ENCODE measurements around the gene FAM209B. TPM values are rescaled to one million over a fixed set of nuclear protein-coding genes. Genes with fewer than 3 reads are reported as not detected.
"Not testable (repeated sequence)": the region's sequence is repeated elsewhere in the genome, so short reads cannot be mapped to it uniquely, and the experiment has no call there.

The FAM209B gene
- total RNA-seq, 1 donor from 2014 or later, result 1.2 TPM

GRCh38 chr20:56517641-56518040 is 15.4 kb upstream of the FAM209B start:
- Mint-ChIP-seq H3K27ac (no peak overlapping the region), H3K4me3 (no peak overlapping the region), H3K9me3 (peaks cover 17% of the 10 kb centered on the region), H3K27me3 (ENCODE audit: insufficient read depth) (no peaks in the 10 kb centered on the region), H3K4me1 (ENCODE audit: low read depth) (no peaks in the 10 kb centered on the region), H3K36me3 (ENCODE audit: low read depth) (peaks cover 49% of the 10 kb centered on the region)
- intact Hi-C loops (cut with micrococcal nuclease), result no loop called here
- DNase-seq (ENCODE audit: low spot score), result no peak

- intact Hi-C loops (cut with micrococcal nuclease), result no loop called here
Measured at GRCh38 chr20:56518126-56518525, 14.9 kb upstream of the FAM209B start.

GRCh38 chr20:56518721-56519398 is 14.2 kb upstream of the FAM209B start:
- intact Hi-C loops (cut with micrococcal nuclease), result no loop called here
- H3K4me1 Mint-ChIP-seq (ENCODE audit: low read depth), result peaks cover 7% of the 10 kb centered on the region
- H3K9me3 Mint-ChIP-seq, result peaks cover 17% of the 10 kb centered on the region
- H3K27me3 Mint-ChIP-seq (ENCODE audit: insufficient read depth), result no peaks in the 10 kb centered on the region
- H3K36me3 Mint-ChIP-seq (ENCODE audit: low read depth), result peaks cover 49% of the 10 kb centered on the region
- H3K27ac Mint-ChIP-seq, result no peak overlapping the region
- H3K4me3 Mint-ChIP-seq, result no peak overlapping the region
- DNase-seq (ENCODE audit: low spot score), result no peak

More at GRCh38 chr20:56518126-56518525, 14.9 kb upstream of the FAM209B start:
- no peak for DNase-seq (ENCODE audit: low spot score)
- Mint-ChIP-seq H3K36me3 (ENCODE audit: low read depth) (peaks cover 49% of the 10 kb centered on the region), H3K27ac (no peak overlapping the region), H3K9me3 (peaks cover 17% of the 10 kb centered on the region), H3K4me1 (ENCODE audit: low read depth) (peaks cover 3% of the 10 kb centered on the region), H3K4me3 (no peak overlapping the region), H3K27me3 (ENCODE audit: insufficient read depth) (no peaks in the 10 kb centered on the region)

- Mint-ChIP-seq H3K4me1 (ENCODE audit: low read depth) (peaks cover 7% of the 10 kb centered on the region), H3K27ac (no peak overlapping the region), H3K9me3 (peaks cover 17% of the 10 kb centered on the region), H3K36me3 (ENCODE audit: low read depth) (peaks cover 49% of the 10 kb centered on the region), H3K27me3 (ENCODE audit: insufficient read depth) (no peaks in the 10 kb centered on the region), H3K4me3 (no peak overlapping the region)
- no peak for DNase-seq (ENCODE audit: low spot score)
- intact Hi-C loops (cut with micrococcal nuclease), result no loop called here
Measured at GRCh38 chr20:56519551-56519950, 13.5 kb upstream of the FAM209B start.

- Mint-ChIP-seq H3K36me3 (ENCODE audit: low read depth) (peaks cover 49% of the 10 kb centered on the region), H3K4me3 (no peak overlapping the region), H3K27ac (no peak overlapping the region), H3K27me3 (ENCODE audit: insufficient read depth) (no peaks in the 10 kb centered on the region), H3K9me3 (peaks cover 17% of the 10 kb centered on the region), H3K4me1 (ENCODE audit: low read depth) (peaks cover 7% of the 10 kb centered on the region)
- no peak for DNase-seq (ENCODE audit: low spot score)
- intact Hi-C loops (cut with micrococcal nuclease), result no loop called here
Measured at GRCh38 chr20:56520180-56520579, 12.9 kb upstream of the FAM209B start.

- intact Hi-C loops (cut with micrococcal nuclease); H3K4me1 Mint-ChIP-seq (ENCODE audit: low read depth); H3K27ac Mint-ChIP-seq; DNase-seq (ENCODE audit: low spot score); H3K4me3 Mint-ChIP-seq; H3K27me3 Mint-ChIP-seq (ENCODE audit: insufficient read depth): not testable (repeated sequence)
- peaks cover 49% of the 10 kb centered on the region for H3K36me3 Mint-ChIP-seq (ENCODE audit: low read depth)
- peaks cover 17% of the 10 kb centered on the region for H3K9me3 Mint-ChIP-seq
Measured at GRCh38 chr20:56520746-56521354, 12.2 kb upstream of the FAM209B start.

- Mint-ChIP-seq H3K4me3 (no peak overlapping the region), H3K27me3 (ENCODE audit: insufficient read depth) (no peaks in the 10 kb centered on the region), H3K27ac (no peak overlapping the region), H3K4me1 (ENCODE audit: low read depth) (peaks cover 7% of the 10 kb centered on the region), H3K36me3 (ENCODE audit: low read depth) (peaks cover 43% of the 10 kb centered on the region), H3K9me3 (peaks cover 17% of the 10 kb centered on the region)
- intact Hi-C loops (cut with micrococcal nuclease), result no loop called here
- no peak for DNase-seq (ENCODE audit: low spot score)
Measured at GRCh38 chr20:56522311-56522710, 10.7 kb upstream of the FAM209B start.

- Mint-ChIP-seq H3K36me3 (ENCODE audit: low read depth) (peaks cover 22% of the 10 kb centered on the region), H3K9me3 (peaks cover 13% of the 10 kb centered on the region)
- H3K27ac Mint-ChIP-seq; H3K27me3 Mint-ChIP-seq (ENCODE audit: insufficient read depth); H3K4me1 Mint-ChIP-seq (ENCODE audit: low read depth); DNase-seq (ENCODE audit: low spot score); H3K4me3 Mint-ChIP-seq; intact Hi-C loops (cut with micrococcal nuclease): not testable (repeated sequence)
Measured at GRCh38 chr20:56524444-56524843, 8.6 kb upstream of the FAM209B start, which contains the start of gene FAM209A. FAM209A (plus strand) TSS chr20:56524744; CDS start chr20:56524809, 65 bp downstream.

GRCh38 chr20:56527521-56527920 is 5.5 kb upstream of the FAM209B start:
- H3K27me3 Mint-ChIP-seq (ENCODE audit: insufficient read depth), result no peaks in the 10 kb centered on the region
- no peaks in the 10 kb centered on the region for H3K36me3 Mint-ChIP-seq (ENCODE audit: low read depth)
- no peak overlapping the region for H3K27ac Mint-ChIP-seq
- no peak overlapping the region for H3K4me3 Mint-ChIP-seq
- no peak for DNase-seq (ENCODE audit: low spot score)
- peaks cover 7% of the 10 kb centered on the region for H3K4me1 Mint-ChIP-seq (ENCODE audit: low read depth)
- intact Hi-C loops (cut with micrococcal nuclease), result no loop called here
- no peaks in the 10 kb centered on the region for H3K9me3 Mint-ChIP-seq

GRCh38 chr20:56537997-56538396 is 5.0 kb downstream of the FAM209B start:
- no peaks in the 10 kb centered on the region for H3K36me3 Mint-ChIP-seq (ENCODE audit: low read depth)
- H3K4me1 Mint-ChIP-seq (ENCODE audit: low read depth), result no peaks in the 10 kb centered on the region
- H3K27ac Mint-ChIP-seq, result no peak overlapping the region
- DNase-seq (ENCODE audit: low spot score), result no peak
- intact Hi-C loops (cut with micrococcal nuclease), result no loop called here
- H3K27me3 Mint-ChIP-seq (ENCODE audit: insufficient read depth), result no peaks in the 10 kb centered on the region
- H3K4me3 Mint-ChIP-seq, result no peak overlapping the region
- H3K9me3 Mint-ChIP-seq, result no peaks in the 10 kb centered on the region

GRCh38 chr20:56540415-56540814 is 7.4 kb downstream of the FAM209B start:
- H3K4me1 Mint-ChIP-seq (ENCODE audit: low read depth), result no peaks in the 10 kb centered on the region
- no peak overlapping the region for H3K4me3 Mint-ChIP-seq
- no peak overlapping the region for H3K27ac Mint-ChIP-seq
- H3K27me3 Mint-ChIP-seq (ENCODE audit: insufficient read depth), result no peaks in the 10 kb centered on the region
- H3K36me3 Mint-ChIP-seq (ENCODE audit: low read depth), result no peaks in the 10 kb centered on the region
- no peak for DNase-seq (ENCODE audit: low spot score)
- intact Hi-C loops (cut with micrococcal nuclease), result no loop called here
- H3K9me3 Mint-ChIP-seq, result no peaks in the 10 kb centered on the region

- no peak for DNase-seq (ENCODE audit: low spot score)
- Mint-ChIP-seq H3K4me1 (ENCODE audit: low read depth) (no peaks in the 10 kb centered on the region), H3K27me3 (ENCODE audit: insufficient read depth) (no peaks in the 10 kb centered on the region), H3K4me3 (no peak overlapping the region), H3K9me3 (no peaks in the 10 kb centered on the region), H3K27ac (no peak overlapping the region), H3K36me3 (ENCODE audit: low read depth) (no peaks in the 10 kb centered on the region)
- intact Hi-C loops (cut with micrococcal nuclease), result no loop called here
Measured at GRCh38 chr20:56542489-56543030, 9.5 kb downstream of the FAM209B start.

- Mint-ChIP-seq H3K4me3 (no peak overlapping the region), H3K9me3 (no peaks in the 10 kb centered on the region), H3K4me1 (ENCODE audit: low read depth) (peaks cover 9% of the 10 kb centered on the region), H3K27me3 (ENCODE audit: insufficient read depth) (peaks cover 6% of the 10 kb centered on the region), H3K36me3 (ENCODE audit: low read depth) (no peaks in the 10 kb centered on the region), H3K27ac (no peak overlapping the region)
- intact Hi-C loops (cut with micrococcal nuclease), result loop anchor here (2.0 kb wide), 1 partner anchor 445 kb away; no protein-coding TSS in a partner anchor
- DNase-seq (ENCODE audit: low spot score), result no peak
Measured at GRCh38 chr20:56551571-56551970, 18.5 kb downstream of the FAM209B start.

All from activated T-helper 1 cell treated with anti-CD3 and anti-CD28 coated beads, Interleukin-12 subunit alpha, Interleukin-12 subunit beta, Interleukin-2, Interleukin-4 antibody, amounts not matched to agents 30 ng/mL and 10 ng/mL and 1 ng/mL, durations not matched to agents 14 hours and 24 hours and 36 hours (primary cell).